ENCODE measurements around the gene PODXL2.

PODXL2 gene

GRCh38 chr3:127672429-127673190 lies 43.6 kb downstream of the PODXL2 start, which contains the start of gene ABTB1:
Gene ABTB1 (plus strand): TSS chr3:127672952. CDS start chr3:127673026, 74 bp downstream.
- ATAC-seq (ENCODE audit: low read depth) (peak; percentile 75), DNase-seq (ENCODE audit: low spot score) (peak; percentile 83)
- Histone ChIP-seq H3K4me1 (ENCODE audit: insufficient read depth, poor library complexity, severe bottlenecking) (no peaks in the 10 kb centered on the region), H3K27ac (ENCODE audit: poor library complexity, severe bottlenecking) (peak within 1 kb of the TSS; percentile 68), H3K4me3 (ENCODE audit: severe bottlenecking) (peak within 1 kb of the TSS; percentile 89), H3K36me3 (ENCODE audit: low read depth) (no peaks in the 10 kb centered on the region), H3K9me3 (ENCODE audit: severe bottlenecking) (no peaks in the 10 kb centered on the region), H3K27me3 (ENCODE audit: insufficient read depth, poor library complexity, severe bottlenecking) (no peaks in the 10 kb centered on the region)
- TF ChIP-seq, protein P1, sequence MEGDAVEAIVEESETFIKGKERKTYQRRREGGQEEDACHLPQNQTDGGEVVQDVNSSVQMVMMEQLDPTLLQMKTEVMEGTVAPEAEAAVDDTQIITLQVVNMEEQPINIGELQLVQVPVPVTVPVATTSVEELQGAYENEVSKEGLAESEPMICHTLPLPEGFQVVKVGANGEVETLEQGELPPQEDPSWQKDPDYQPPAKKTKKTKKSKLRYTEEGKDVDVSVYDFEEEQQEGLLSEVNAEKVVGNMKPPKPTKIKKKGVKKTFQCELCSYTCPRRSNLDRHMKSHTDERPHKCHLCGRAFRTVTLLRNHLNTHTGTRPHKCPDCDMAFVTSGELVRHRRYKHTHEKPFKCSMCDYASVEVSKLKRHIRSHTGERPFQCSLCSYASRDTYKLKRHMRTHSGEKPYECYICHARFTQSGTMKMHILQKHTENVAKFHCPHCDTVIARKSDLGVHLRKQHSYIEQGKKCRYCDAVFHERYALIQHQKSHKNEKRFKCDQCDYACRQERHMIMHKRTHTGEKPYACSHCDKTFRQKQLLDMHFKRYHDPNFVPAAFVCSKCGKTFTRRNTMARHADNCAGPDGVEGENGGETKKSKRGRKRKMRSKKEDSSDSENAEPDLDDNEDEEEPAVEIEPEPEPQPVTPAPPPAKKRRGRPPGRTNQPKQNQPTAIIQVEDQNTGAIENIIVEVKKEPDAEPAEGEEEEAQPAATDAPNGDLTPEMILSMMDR (IDR thresholded peaks at IDR 0.05; ENCODE audit: poor library complexity, severe bottlenecking) = no peak

DNA sequence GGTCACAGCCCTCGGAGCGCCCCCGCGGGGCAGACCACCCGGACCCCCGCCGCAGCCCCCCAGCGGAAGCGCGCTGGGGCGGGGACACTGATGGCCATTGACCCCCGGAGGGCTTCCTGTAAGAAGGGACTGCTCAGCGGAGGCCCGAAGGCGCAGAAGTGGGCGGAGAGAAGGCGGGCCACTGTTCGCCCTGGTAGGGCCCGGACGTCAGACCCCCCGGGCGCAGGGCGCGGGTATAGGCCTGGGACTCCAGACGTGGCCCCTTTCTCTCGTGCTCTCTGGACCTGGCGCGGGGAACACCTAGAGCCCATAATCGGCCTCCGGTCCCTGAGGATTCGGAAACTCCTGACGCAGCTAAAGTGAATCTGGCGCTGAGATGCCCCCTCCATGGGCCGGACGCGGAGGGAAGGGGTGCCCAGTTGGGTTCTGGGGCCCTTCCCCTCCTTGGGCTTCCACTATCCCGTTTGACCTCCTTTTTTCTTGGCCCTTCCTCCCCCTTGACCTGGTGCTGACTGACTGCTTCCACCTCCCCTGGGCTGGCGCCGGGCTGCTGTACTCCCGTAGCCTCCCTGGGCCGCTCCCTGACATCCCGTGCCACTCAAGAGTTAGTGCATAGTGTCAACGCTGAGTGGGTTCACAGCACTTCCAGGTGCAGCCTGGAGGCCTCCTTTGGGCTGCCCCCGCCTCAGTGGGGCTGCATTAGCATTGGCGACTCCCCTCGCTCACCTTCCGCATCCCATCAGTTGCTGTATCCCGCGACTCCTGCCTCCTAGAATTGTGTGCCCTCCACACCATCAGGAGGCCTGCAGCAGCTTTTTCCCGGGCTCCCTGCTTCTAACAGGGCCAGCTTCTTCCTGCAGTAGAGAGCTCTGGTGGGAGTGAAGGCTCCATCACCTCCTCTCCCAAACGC lies 44.5 kb downstream of the PODXL2 start:
- peak overlapping the region; percentile 89 for H3K4me3 ChIP-seq (ENCODE audit: severe bottlenecking)
- DNase-seq (ENCODE audit: low spot score) (peak; percentile 60), ATAC-seq (ENCODE audit: low read depth) (peak; percentile 32)
- no peaks in the 10 kb centered on the region for H3K36me3 ChIP-seq (ENCODE audit: low read depth)
- H3K4me1 ChIP-seq (ENCODE audit: insufficient read depth, poor library complexity, severe bottlenecking) = no peaks in the 10 kb centered on the region
- H3K9me3 ChIP-seq (ENCODE audit: severe bottlenecking) = no peaks in the 10 kb centered on the region
- H3K27me3 ChIP-seq (ENCODE audit: insufficient read depth, poor library complexity, severe bottlenecking) = no peaks in the 10 kb centered on the region
- TF ChIP-seq, protein P1 (IDR thresholded peaks at IDR 0.05; ENCODE audit: poor library complexity, severe bottlenecking) = no peak
- peak overlapping the region; percentile 68 for H3K27ac ChIP-seq (ENCODE audit: poor library complexity, severe bottlenecking)

GRCh38 chr3:127674101-127674721 lies 45.2 kb downstream of the PODXL2 start:
- no peak overlapping the region for H3K4me3 ChIP-seq (ENCODE audit: severe bottlenecking)
- H3K9me3 ChIP-seq (ENCODE audit: severe bottlenecking) = no peaks in the 10 kb centered on the region
- no peaks in the 10 kb centered on the region for H3K27me3 ChIP-seq (ENCODE audit: insufficient read depth, poor library complexity, severe bottlenecking)
- DNase-seq (ENCODE audit: low spot score) (peak; percentile 38), ATAC-seq (ENCODE audit: low read depth) (no peak)
- no peaks in the 10 kb centered on the region for H3K4me1 ChIP-seq (ENCODE audit: insufficient read depth, poor library complexity, severe bottlenecking)
- TF ChIP-seq, protein P1 (IDR thresholded peaks at IDR 0.05; ENCODE audit: poor library complexity, severe bottlenecking) = no peak
- no peak overlapping the region for H3K27ac ChIP-seq (ENCODE audit: poor library complexity, severe bottlenecking)
- H3K36me3 ChIP-seq (ENCODE audit: low read depth) = no peaks in the 10 kb centered on the region

DNA sequence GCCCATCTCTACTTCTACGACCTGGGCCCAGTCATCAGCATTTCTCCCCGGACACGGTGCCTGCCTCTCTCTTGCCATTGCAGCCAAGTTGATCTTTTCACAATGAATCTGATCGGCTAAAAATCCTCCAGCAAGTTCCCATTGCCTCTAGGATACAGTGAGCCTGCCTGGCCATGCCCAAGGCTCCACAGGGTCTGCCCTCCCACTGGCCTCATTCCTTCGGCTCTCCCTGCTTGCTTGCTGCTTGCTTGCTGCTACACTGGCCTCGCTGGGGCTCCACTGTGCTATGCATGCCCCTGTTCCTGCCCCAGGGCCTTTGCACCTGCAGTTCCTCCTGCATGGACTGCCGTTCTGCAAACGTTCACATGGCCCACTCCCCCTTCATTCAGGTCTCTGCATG lies 45.8 kb downstream of the PODXL2 start:
- no peaks in the 10 kb centered on the region for H3K4me1 ChIP-seq (ENCODE audit: insufficient read depth, poor library complexity, severe bottlenecking)
- DNase-seq (ENCODE audit: low spot score) (no peak), ATAC-seq (ENCODE audit: low read depth) (no peak)
- no peaks in the 10 kb centered on the region for H3K27me3 ChIP-seq (ENCODE audit: insufficient read depth, poor library complexity, severe bottlenecking)
- H3K36me3 ChIP-seq (ENCODE audit: low read depth) = no peaks in the 10 kb centered on the region
- H3K27ac ChIP-seq (ENCODE audit: poor library complexity, severe bottlenecking) = no peak overlapping the region
- H3K9me3 ChIP-seq (ENCODE audit: severe bottlenecking) = no peaks in the 10 kb centered on the region
- TF ChIP-seq, protein P1 (IDR thresholded peaks at IDR 0.05; ENCODE audit: poor library complexity, severe bottlenecking) = no peak
- no peak overlapping the region for H3K4me3 ChIP-seq (ENCODE audit: severe bottlenecking)

Measured in RWPE2 (cell line).